ENCODE data around the gene INTS15. TPM values are rescaled to one million over a fixed set of nuclear protein-coding genes. Genes with fewer than 3 reads are reported as not detected.

Gene INTS15
- total RNA-seq, 1 donor from 2014 or later: 11.1 TPM

- DNase-seq (ENCODE audit: low read depth in 2 of 2): no peak
These were observed 66.0 kb downstream of the INTS15 start for GRCh38 chr7:6655636-6656385.

DNA sequence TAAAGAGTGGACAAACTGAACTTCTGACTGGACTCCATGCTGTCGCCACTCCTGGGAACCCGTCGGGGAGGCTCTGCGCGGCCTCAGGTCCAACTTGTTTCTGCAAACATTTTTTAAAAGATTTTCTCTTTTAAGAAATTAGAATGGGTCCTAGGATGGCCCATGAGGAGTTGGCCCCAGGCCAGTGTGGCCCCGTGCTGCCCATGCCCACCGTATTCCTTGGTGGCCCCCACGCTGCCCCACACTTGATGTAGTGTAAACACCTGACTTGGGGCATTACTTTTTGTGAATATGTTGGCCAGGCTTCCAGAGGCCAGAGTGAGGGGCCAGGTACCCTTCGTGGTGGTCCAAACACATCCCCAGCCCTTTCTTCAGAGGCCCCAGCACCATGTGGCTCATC, 66.6 kb downstream of the INTS15 start:
- DNase-seq (ENCODE audit: low read depth in 2 of 2): no peak

Other genes with a start within 250 kb of the INTS15 start
- 8.5 and 12.1 TPM in 2 replicates for gene FAM220A, start 241.1 kb upstream of the INTS15 start, total RNA-seq
- 41.6 and 44.4 TPM in 2 replicates for gene RAC1, start 215.5 kb upstream of the INTS15 start, total RNA-seq
- gene DAGLB, start 142.1 kb upstream of the INTS15 start, total RNA-seq: 8.9 and 14.2 TPM in 2 replicates
- gene KDELR2, start 105.9 kb upstream of the INTS15 start, total RNA-seq: 94.6 and 111 TPM in 2 replicates
- under 0.01 TPM in 2 replicates for gene GRID2IP, start 38.6 kb upstream of the INTS15 start, total RNA-seq
- gene ZDHHC4, start 12.6 kb upstream of the INTS15 start, total RNA-seq: 28.5 and 37.1 TPM in 2 replicates
- 1.1 and 4.8 TPM in 2 replicates for gene ZNF853, start 25.6 kb downstream of the INTS15 start, total RNA-seq
- gene ZNF316, start 47.3 kb downstream of the INTS15 start, total RNA-seq: 7.6 and 17.7 TPM in 2 replicates
- gene ZNF12, start 116.9 kb downstream of the INTS15 start, total RNA-seq: 11.6 and 15.9 TPM in 2 replicates
- gene RSPH10B2, start 164.1 kb downstream of the INTS15 start, total RNA-seq: 0.22 and 0.40 TPM in 2 replicates
- 41.2 and 61.1 TPM in 2 replicates for gene CCZ1B, start 236.3 kb downstream of the INTS15 start, total RNA-seq